ENCODE data around the gene RSPRY1. TPM values are rescaled to one million over a fixed set of nuclear protein-coding genes. Genes with fewer than 3 reads are reported as not detected.

RSPRY1 gene
- total RNA-seq, 4 donors from 2014 or later: 22.4 to 30.7 (median 25.7) TPM

DNA sequence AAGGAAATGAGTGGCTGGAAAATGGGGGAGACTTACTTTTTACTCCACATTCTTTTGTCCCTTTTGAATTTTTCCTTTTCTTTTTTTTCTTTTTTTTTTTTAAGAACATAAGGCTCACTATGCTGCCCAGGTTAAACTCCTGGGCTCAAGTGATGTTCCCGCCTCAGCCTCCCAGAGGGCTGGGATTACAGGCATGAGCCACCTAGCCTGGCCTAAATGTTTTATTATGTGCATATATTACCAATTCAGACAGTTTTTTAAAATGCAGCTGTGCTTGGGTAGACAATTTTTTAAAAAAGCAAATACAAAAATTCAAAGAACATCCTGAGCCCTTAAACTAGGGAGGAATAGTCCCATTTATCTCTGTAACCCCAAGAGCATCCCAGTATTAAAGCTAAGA is 28.6 kb upstream of the RSPRY1 start:
- Histone ChIP-seq H3K9me3 (no peaks in the 10 kb centered on the region), H3K36me3 (peaks cover 41 to 91% (median 70%) of the 10 kb centered on the region in 4 donors), H3K4me3 (no peak overlapping the region), H3K27me3 (no peaks in the 10 kb centered on the region), H3K4me1 (no peaks in the 10 kb centered on the region), H3K27ac (replicated peaks in 1 of 4) (no peak overlapping the region)
- no peak for TF ChIP-seq POLR2AphosphoS5 (IDR thresholded peaks at IDR 0.05)
- TF ChIP-seq POLR2A (IDR thresholded peaks at IDR 0.05; ENCODE audit: low read depth): no peak
- TF ChIP-seq EP300 (IDR thresholded peaks at IDR 0.05): no peak
- TF ChIP-seq, protein P1, sequence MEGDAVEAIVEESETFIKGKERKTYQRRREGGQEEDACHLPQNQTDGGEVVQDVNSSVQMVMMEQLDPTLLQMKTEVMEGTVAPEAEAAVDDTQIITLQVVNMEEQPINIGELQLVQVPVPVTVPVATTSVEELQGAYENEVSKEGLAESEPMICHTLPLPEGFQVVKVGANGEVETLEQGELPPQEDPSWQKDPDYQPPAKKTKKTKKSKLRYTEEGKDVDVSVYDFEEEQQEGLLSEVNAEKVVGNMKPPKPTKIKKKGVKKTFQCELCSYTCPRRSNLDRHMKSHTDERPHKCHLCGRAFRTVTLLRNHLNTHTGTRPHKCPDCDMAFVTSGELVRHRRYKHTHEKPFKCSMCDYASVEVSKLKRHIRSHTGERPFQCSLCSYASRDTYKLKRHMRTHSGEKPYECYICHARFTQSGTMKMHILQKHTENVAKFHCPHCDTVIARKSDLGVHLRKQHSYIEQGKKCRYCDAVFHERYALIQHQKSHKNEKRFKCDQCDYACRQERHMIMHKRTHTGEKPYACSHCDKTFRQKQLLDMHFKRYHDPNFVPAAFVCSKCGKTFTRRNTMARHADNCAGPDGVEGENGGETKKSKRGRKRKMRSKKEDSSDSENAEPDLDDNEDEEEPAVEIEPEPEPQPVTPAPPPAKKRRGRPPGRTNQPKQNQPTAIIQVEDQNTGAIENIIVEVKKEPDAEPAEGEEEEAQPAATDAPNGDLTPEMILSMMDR (IDR thresholded peaks at IDR 0.05): no peak
- intact Hi-C loops (cut with DNase I): no loop called here
- no peak for DNase-seq (ENCODE audit: extremely low spot score)
- WGBS: 95% methylated on average over 1 of the region's 1 CpG

DNA sequence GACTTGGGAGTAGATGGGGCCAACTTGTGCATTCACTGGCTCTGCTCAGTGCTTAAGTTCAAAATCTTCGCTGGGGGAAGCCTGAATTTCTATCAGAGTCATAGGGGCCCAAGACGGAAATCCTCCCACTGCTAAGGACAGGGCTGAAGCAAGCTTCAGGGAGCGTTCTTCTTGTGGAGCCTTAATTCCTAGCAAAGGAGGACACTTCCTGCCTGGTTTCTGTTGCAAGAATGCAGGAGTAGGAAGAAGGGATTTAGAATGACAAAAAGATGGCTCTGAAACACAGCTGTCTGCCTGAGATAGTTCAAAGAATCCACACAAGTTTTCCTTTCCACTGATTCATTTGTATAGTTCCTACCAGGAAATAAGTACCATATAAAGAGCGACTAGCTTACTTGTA is 26.7 kb upstream of the RSPRY1 start:
- peaks cover 43 to 91% (median 69%) of the 10 kb centered on the region in 4 donors for H3K36me3 ChIP-seq
- H3K27ac ChIP-seq (replicated peaks in 1 of 4): no peak overlapping the region
- intact Hi-C loops (cut with DNase I): no loop called here
- no peak for DNase-seq (ENCODE audit: extremely low spot score)
- H3K9me3 ChIP-seq: no peaks in the 10 kb centered on the region
- no peaks in the 10 kb centered on the region for H3K4me1 ChIP-seq
- WGBS: 82% methylated on average over 4 of the region's 4 CpGs
- no peak for TF ChIP-seq POLR2A (IDR thresholded peaks at IDR 0.05; ENCODE audit: low read depth)
- TF ChIP-seq EP300 (IDR thresholded peaks at IDR 0.05): no peak
- TF ChIP-seq, protein P1 (IDR thresholded peaks at IDR 0.05): no peak
- TF ChIP-seq POLR2AphosphoS5 (IDR thresholded peaks at IDR 0.05): no peak
- H3K27me3 ChIP-seq: no peaks in the 10 kb centered on the region
- H3K4me3 ChIP-seq: no peak overlapping the region

DNA sequence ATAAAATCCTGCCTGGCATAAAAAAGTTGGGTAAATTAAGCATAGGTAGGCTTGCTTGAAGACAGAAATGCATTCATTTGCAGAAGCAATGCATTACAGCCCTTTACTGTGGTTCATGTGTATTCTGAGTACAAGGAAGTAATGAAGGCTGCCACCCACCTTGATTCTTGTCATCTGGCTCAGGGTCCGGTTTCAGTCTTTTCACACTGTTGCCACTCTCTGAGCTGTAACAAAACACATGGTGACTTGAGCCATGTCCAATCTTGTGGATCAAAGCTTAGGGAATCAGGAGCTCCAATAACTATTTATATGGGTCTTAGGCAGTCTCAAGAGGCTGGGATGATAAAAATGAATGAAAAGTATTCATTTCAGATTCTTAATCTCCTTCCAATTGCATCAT is 22.3 kb upstream of the RSPRY1 start:
- intact Hi-C loops (cut with DNase I): no loop called here
- no peak for TF ChIP-seq POLR2AphosphoS5 (IDR thresholded peaks at IDR 0.05)
- no peak for TF ChIP-seq POLR2A (IDR thresholded peaks at IDR 0.05; ENCODE audit: low read depth)
- TF ChIP-seq, protein P1 (IDR thresholded peaks at IDR 0.05): no peak
- no peak for TF ChIP-seq EP300 (IDR thresholded peaks at IDR 0.05)
- peaks cover 0 to 14% (median 8%) of the 10 kb centered on the region in 4 donors for H3K4me1 ChIP-seq
- H3K9me3 ChIP-seq: no peaks in the 10 kb centered on the region
- no peak for DNase-seq (ENCODE audit: extremely low spot score)
- no peaks in the 10 kb centered on the region for H3K27me3 ChIP-seq
- 29% methylated on average over 1 of the region's 1 CpG for WGBS
- H3K27ac ChIP-seq (replicated peaks in 1 of 4): no peak overlapping the region
- H3K4me3 ChIP-seq: no peak overlapping the region
- H3K36me3 ChIP-seq: peaks cover 52 to 84% (median 60%) of the 10 kb centered on the region in 4 donors

DNA sequence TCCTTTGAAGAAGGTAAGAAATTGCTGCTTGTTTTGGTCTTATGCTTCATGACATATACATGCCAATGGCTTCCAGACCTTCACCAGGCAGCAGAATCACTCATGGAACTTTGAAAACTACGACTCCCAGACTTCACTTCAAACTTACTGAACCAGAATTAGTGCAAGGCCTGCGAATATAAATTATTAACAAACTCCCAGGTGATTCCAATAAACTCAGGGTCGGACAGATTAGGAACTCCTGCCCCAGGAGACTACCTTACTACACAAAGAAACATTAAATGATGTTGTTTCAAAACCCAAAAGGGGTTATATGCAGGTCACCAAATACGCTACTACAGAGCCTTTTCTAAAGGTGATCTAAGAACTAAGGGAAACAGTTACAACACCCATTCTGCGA is 20.6 kb upstream of the RSPRY1 start:
- Histone ChIP-seq H3K4me1 (peaks cover 0 to 14% (median 8%) of the 10 kb centered on the region in 4 donors), H3K4me3 (no peak overlapping the region), H3K27me3 (no peaks in the 10 kb centered on the region), H3K9me3 (no peaks in the 10 kb centered on the region), H3K36me3 (peaks cover 58 to 83% (median 69%) of the 10 kb centered on the region in 4 donors), H3K27ac (replicated peaks in 1 of 4) (no peak overlapping the region)
- TF ChIP-seq POLR2AphosphoS5 (IDR thresholded peaks at IDR 0.05) (no peak), POLR2A (IDR thresholded peaks at IDR 0.05; ENCODE audit: low read depth) (no peak), EP300 (IDR thresholded peaks at IDR 0.05) (no peak)
- TF ChIP-seq, protein P1 (IDR thresholded peaks at IDR 0.05): no peak
- DNase-seq (ENCODE audit: extremely low spot score): no peak
- intact Hi-C loops (cut with DNase I): no loop called here
- 91% methylated on average over 5 of the region's 5 CpGs for WGBS

DNA sequence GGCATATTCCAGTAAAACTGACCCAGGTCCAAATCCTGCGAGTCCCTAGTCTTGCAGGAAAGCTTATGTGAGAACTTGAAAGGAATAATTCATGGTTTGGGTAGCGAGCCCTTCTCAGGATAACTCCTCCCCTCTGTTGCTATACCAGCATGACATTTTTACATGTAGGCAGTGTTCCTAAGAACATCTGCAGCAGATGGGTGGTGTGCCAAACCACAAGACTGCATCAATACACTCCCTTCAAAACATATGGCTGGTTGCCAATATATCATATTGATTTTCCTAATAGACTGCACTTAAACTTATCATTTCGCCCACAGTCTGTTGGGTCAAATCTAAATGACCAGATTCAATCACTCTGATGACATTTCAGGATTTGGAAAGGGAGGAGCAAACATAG is 20.2 kb upstream of the RSPRY1 start:
- Histone ChIP-seq H3K36me3 (peaks cover 62 to 83% (median 73%) of the 10 kb centered on the region in 4 donors), H3K27ac (replicated peaks in 1 of 4) (no peak overlapping the region), H3K4me1 (peaks cover 0 to 14% (median 8%) of the 10 kb centered on the region in 4 donors), H3K4me3 (no peak overlapping the region), H3K27me3 (no peaks in the 10 kb centered on the region), H3K9me3 (no peaks in the 10 kb centered on the region)
- TF ChIP-seq, protein P1 (IDR thresholded peaks at IDR 0.05): no peak
- intact Hi-C loops (cut with DNase I): no loop called here
- DNase-seq (ENCODE audit: extremely low spot score): no peak
- 81% methylated on average over 3 of the region's 3 CpGs for WGBS

Data from esophagus muscularis mucosa (tissue), 4 donors.